OCI-LY1 (cell line): ENCODE data around the gene SEPHS2.

ENCODE experiments used
- H2AFZ ChIP-seq: fragments of 200-600 bp; sonication (generic), shearing (Covaris generic); 2 replicates; pipeline ENCODE4 v1.6.0; 2014; ENCODE audit warnings: antibody characterized with exemption, mild to moderate bottlenecking, low read length
- H3F3A ChIP-seq: fragments of 200-600 bp; sonication (generic), shearing (Covaris generic); 2 replicates; pipeline ENCODE4 v1.6.0; 2014; ENCODE audit warnings: mild to moderate bottlenecking, antibody characterized with exemption, low read length, moderate library complexity; ENCODE audit not compliant: insufficient read depth
- H3K27ac ChIP-seq: fragments of 200-600 bp; sonication (generic); 2 replicates; pipeline ENCODE4 v1.5.1; 2014; ENCODE audit warnings: low read length, mixed run types, mild to moderate bottlenecking, low read depth; ENCODE audit not compliant: poor library complexity, severe bottlenecking
- H3K27me3 ChIP-seq: fragments of 200-600 bp; sonication (generic); 2 replicates; pipeline ENCODE4 v1.6.0; 2014; ENCODE audit warnings: antibody characterized with exemption, mild to moderate bottlenecking, low read length, moderate library complexity; ENCODE audit not compliant: insufficient read depth
- H3K36me3 ChIP-seq: fragments of 200-600 bp; sonication (generic); 2 replicates; pipeline ENCODE4 v1.6.1; 2014; ENCODE audit warnings: mild to moderate bottlenecking, antibody characterized with exemption, low read length, moderate library complexity, mixed read lengths; ENCODE audit not compliant: insufficient read depth
- H3K4me1 ChIP-seq: fragments of 200-600 bp; sonication (generic); 2 replicates; pipeline ENCODE4 v1.5.1; 2014; ENCODE audit warnings: mild to moderate bottlenecking, low read length, moderate library complexity; ENCODE audit not compliant: insufficient read depth, severe bottlenecking
- H3K4me2 ChIP-seq: fragments of 200-600 bp; sonication (generic), shearing (Covaris generic); 2 replicates; pipeline ENCODE4 v1.6.1; 2014; ENCODE audit warnings: low read length
- H3K4me3 ChIP-seq: fragments of 200-600 bp; sonication (generic); 2 replicates; pipeline ENCODE4 v1.5.1; 2014; ENCODE audit warnings: low read length, low read depth, mild to moderate bottlenecking, mixed read lengths; ENCODE audit not compliant: poor library complexity, severe bottlenecking
- H3K79me2 ChIP-seq: fragments of 200-600 bp; shearing (Covaris generic); 2 replicates; pipeline ENCODE4 v1.6.1; 2016; ENCODE audit warnings: mixed run types, low read length, mixed read lengths; ENCODE audit not compliant: insufficient read depth
- H3K9ac ChIP-seq: fragments of 200-600 bp; sonication (generic), shearing (Covaris generic); 2 replicates; pipeline ENCODE4 v1.6.1; 2014; ENCODE audit warnings: mild to moderate bottlenecking, low read length, mixed read lengths
- H3K9me2 ChIP-seq: fragments of 200-600 bp; sonication (generic), shearing (Covaris generic); 2 replicates; pipeline ENCODE4 v1.6.1; 2014; ENCODE audit warnings: low read depth, mild to moderate bottlenecking, low read length, mixed read lengths
- H3K9me3 ChIP-seq: fragments of 200-600 bp; shearing (Covaris generic); 2 replicates; pipeline ENCODE4 v1.6.1; 2014; ENCODE audit warnings: low read length, mixed read lengths
- H4K20me1 ChIP-seq: fragments of 200-600 bp; sonication (generic), shearing (Covaris generic); 2 replicates; pipeline ENCODE4 v1.6.0; 2016; ENCODE audit warnings: mild to moderate bottlenecking, low read length; ENCODE audit not compliant: insufficient read depth
- EZH2 ChIP-seq: fragments of 200-600 bp; sonication (generic), shearing (Covaris generic); IDR thresholded peaks from 2 replicates; pipeline ENCODE4 v1.8.0; 2017; ENCODE audit warnings: borderline replicate concordance, mixed run types, mild to moderate bottlenecking, antibody characterized with exemption, low read length, moderate library complexity, mixed read lengths
- TF ChIP-seq, protein P1 (sequence below): fragments of 200-600 bp; sonication (generic), shearing (Covaris generic); IDR thresholded peaks from 2 replicates; pipeline ENCODE4 v1.5.1; 2017; ENCODE audit warnings: mild to moderate bottlenecking, antibody characterized with exemption, low read length, moderate library complexity, mixed read lengths

The SEPHS2 gene

DNA sequence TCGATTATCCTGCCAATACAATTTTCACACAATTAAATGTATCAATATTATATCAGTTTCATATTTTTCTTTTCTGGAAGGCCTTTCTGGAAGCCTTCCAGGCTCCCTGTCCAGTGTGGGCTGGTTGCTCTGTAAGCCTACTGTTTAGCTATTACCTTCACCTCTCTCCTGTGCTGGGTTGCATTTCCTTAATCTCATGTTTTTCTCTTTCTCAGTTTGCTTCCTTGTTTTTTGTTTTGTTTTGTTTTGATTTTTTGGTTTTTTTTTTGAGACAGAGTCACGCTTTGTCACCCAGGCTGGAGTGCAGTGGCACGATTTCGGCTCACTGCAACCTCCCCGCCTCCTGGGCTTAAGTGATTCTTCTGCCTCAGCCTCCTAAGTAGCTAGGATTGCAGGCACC lies 6.8 kb downstream of the SEPHS2 start:
- no peak overlapping the region for H2AFZ ChIP-seq
- peaks cover 12% of the 10 kb centered on the region for H3K36me3 ChIP-seq
- H3K9me2 ChIP-seq: no peaks in the 10 kb centered on the region
- no peaks in the 10 kb centered on the region; the same call in 1 of the 2 replicates for H3F3A ChIP-seq
- H3K27me3 ChIP-seq: no peaks in the 10 kb centered on the region
- H3K4me2 ChIP-seq: no peak overlapping the region
- no peaks in the 10 kb centered on the region for H4K20me1 ChIP-seq
- no peak overlapping the region for H3K27ac ChIP-seq
- H3K79me2 ChIP-seq: no peaks in the 10 kb centered on the region
- H3K4me3 ChIP-seq: no peak overlapping the region
- H3K9me3 ChIP-seq: peaks cover 5% of the 10 kb centered on the region; the same call in 1 of the 2 replicates
- TF ChIP-seq, protein P1, sequence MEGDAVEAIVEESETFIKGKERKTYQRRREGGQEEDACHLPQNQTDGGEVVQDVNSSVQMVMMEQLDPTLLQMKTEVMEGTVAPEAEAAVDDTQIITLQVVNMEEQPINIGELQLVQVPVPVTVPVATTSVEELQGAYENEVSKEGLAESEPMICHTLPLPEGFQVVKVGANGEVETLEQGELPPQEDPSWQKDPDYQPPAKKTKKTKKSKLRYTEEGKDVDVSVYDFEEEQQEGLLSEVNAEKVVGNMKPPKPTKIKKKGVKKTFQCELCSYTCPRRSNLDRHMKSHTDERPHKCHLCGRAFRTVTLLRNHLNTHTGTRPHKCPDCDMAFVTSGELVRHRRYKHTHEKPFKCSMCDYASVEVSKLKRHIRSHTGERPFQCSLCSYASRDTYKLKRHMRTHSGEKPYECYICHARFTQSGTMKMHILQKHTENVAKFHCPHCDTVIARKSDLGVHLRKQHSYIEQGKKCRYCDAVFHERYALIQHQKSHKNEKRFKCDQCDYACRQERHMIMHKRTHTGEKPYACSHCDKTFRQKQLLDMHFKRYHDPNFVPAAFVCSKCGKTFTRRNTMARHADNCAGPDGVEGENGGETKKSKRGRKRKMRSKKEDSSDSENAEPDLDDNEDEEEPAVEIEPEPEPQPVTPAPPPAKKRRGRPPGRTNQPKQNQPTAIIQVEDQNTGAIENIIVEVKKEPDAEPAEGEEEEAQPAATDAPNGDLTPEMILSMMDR: no peak
- no peak for TF ChIP-seq EZH2
- no peak overlapping the region for H3K9ac ChIP-seq
- peaks cover 24% of the 10 kb centered on the region for H3K4me1 ChIP-seq

DNA sequence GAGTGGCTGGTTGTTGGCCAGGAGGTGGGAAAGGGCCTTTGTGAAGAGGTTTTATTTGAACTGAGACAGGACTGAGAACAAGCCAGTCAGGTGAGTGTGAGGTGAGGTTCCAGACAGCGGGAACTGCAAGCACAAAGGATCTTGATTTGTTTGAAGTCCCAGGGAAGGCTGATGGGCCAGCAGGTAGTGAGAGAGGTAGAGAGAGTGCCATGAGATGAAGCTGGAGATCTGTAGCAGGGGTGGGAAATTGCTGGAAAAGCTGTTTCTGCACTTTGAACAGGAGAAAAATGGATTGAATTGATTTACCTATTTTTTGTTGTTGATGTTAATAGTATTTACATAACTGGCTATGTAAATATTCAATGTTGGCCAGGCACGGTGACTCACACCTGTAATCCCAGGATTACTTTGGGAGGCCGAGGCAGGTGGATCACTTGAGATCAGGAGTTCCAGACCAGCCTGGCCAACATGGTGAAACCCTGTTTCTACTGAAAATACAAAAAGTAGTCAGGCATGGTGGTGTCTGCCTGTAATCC lies 8.1 kb downstream of the SEPHS2 start:
- Histone ChIP-seq H4K20me1 (no peaks in the 10 kb centered on the region), H3K27me3 (no peaks in the 10 kb centered on the region), H3K9me2 (no peaks in the 10 kb centered on the region), H3K9ac (no peak overlapping the region), H3K36me3 (no peaks in the 10 kb centered on the region; the same call in 1 of the 2 replicates), H2AFZ (no peak overlapping the region), H3K4me2 (no peak overlapping the region), H3K79me2 (no peaks in the 10 kb centered on the region), H3K9me3 (no peaks in the 10 kb centered on the region), H3K4me1 (peaks cover 17% of the 10 kb centered on the region), H3K27ac (no peak overlapping the region), H3F3A (no peaks in the 10 kb centered on the region), H3K4me3 (no peak overlapping the region)
- TF ChIP-seq EZH2: no peak

DNA sequence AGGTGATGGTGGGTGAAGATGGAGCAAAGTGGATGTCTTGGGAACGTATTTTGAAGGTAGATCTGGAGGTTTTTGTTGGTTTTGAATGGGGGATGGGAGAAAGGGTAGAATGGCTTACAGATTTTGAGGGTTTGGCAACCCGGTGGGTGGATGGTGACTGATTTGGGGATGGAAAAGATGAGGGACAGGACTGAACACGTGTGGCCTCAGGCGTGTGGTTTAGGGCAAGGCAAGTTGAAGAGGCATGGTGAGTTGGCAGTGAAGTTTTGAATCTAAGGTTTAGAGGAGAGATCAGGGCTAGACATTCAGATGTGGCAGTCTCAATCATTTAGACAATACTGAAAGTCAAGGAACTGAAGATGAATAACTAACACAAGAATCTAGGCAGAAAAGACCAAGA lies 10.8 kb downstream of the SEPHS2 start:
- peaks cover 17% of the 10 kb centered on the region for H3K4me1 ChIP-seq
- H4K20me1 ChIP-seq: no peaks in the 10 kb centered on the region
- H2AFZ ChIP-seq: no peak overlapping the region
- H3K9me2 ChIP-seq: no peaks in the 10 kb centered on the region
- H3K9me3 ChIP-seq: no peaks in the 10 kb centered on the region
- H3K4me3 ChIP-seq: no peak overlapping the region
- no peak overlapping the region for H3K27ac ChIP-seq
- no peaks in the 10 kb centered on the region for H3K79me2 ChIP-seq
- H3F3A ChIP-seq: no peaks in the 10 kb centered on the region
- H3K27me3 ChIP-seq: no peaks in the 10 kb centered on the region
- no peak overlapping the region for H3K4me2 ChIP-seq
- TF ChIP-seq, protein P1: no peak
- no peak for TF ChIP-seq EZH2
- H3K9ac ChIP-seq: no peak overlapping the region
- H3K36me3 ChIP-seq: no peaks in the 10 kb centered on the region

DNA sequence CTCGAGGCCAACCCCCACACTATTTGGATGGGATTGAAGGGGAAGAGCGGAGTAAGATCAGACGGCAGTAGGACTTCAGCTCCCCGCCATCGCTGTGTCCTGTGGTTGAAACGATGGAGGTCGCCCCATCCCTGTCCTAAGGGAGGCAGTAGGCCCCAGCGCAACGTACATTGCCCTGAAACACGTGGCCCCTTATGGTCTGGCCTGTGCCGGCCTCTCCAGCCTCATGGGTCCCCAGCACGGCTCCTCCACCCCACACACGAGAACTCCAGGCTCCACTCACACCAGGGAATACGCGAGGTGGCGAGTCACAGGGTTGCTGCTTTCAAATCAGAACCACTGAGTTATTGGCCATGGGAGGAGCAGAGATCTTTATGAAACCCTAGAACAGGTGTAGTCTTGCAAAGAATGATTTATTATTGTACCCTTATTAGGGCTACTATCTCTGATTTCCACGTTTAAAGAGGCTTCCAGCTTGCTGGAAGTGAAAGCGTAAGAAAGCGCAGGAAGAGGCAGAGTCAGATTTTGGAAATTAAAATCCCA lies 15.2 kb downstream of the SEPHS2 start:
- TF ChIP-seq, protein P1: peak; percentile 44; the same call in 1 of the 2 replicates
- TF ChIP-seq EZH2: no peak
- Histone ChIP-seq H3K4me1 (peaks cover 21% of the 10 kb centered on the region), H3K9me2 (no peaks in the 10 kb centered on the region), H3K27me3 (no peaks in the 10 kb centered on the region), H3K27ac (peak overlapping the region; percentile 52), H3F3A (no peaks in the 10 kb centered on the region), H2AFZ (peak overlapping the region; percentile 42; the same call in 1 of the 2 replicates), H4K20me1 (no peaks in the 10 kb centered on the region), H3K9ac (peak overlapping the region; percentile 17), H3K36me3 (peaks cover 26% of the 10 kb centered on the region), H3K9me3 (no peaks in the 10 kb centered on the region), H3K4me3 (peak overlapping the region; percentile 15), H3K4me2 (peak overlapping the region; percentile 48), H3K79me2 (peaks cover 18% of the 10 kb centered on the region)
